ENCODE results near the gene C11orf24. TPM values are rescaled to one million over a fixed set of nuclear protein-coding genes. Genes with fewer than 3 reads are reported as not detected.
"Not testable (repeated sequence)": the region's sequence is repeated elsewhere in the genome, so short reads cannot be mapped to it uniquely, and the experiment has no call there.

The C11orf24 gene
- total RNA-seq, 4 donors from 2014 or later = 33.3 to 59.4 (median 41.2) TPM

DNA sequence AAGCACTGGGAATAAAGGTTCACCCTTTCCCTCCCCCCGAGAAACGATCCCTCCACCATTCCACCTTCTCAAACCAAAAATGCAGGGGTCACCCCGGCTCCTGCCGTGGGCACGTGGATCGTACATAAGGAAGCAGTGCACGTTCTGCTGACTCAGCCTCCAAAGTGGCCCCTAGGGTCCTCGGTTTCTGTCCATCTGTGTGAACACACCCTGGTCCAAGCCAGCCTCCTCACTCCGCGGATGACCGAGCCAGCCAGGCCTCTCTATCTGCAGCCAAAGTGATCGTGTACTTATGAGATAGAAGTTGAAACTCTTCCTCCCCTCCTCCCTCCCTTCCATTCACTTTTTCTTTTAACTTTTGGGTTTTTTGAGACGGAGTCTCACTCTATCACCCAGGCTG, 16.2 kb downstream of the C11orf24 start:
- WGBS, 2 donors = 51 to 52% methylated on average over 13 of the region's 13 CpGs
- no peak overlapping the region for H3K27ac ChIP-seq

DNA sequence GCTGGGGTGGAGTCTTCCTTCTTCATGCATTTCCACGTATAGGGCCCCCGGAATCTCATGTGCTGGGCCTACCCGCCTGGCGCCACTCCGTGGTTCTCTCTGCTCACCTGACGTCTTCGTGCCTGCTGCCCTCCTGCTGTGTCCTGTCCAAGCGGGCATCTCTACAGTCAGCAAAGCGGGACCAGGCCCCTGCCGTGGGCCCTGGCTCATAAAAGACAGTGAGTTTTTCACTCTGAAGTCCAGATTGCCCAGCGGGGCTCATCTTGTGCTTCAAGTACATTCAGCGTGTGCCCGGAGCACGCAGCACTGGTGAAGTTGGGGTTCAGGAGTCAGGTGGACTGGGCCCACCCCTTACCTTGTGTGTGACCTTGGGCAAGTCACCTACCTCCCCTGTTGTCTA, 17.4 kb downstream of the C11orf24 start:
- Histone ChIP-seq H3K27ac (no peak overlapping the region), H3K27me3 (no peaks in the 10 kb centered on the region), H3K9me3 (no peaks in the 10 kb centered on the region), H3K36me3 (no peaks in the 10 kb centered on the region), H3K4me1 (peaks cover 0 to 33% (median 4%) of the 10 kb centered on the region in 4 donors), H3K4me3 (no peak overlapping the region)
- no peak for DNase-seq (ENCODE audit: low spot score in 2 of 2)
- 88 to 96% methylated on average over 14 of the region's 14 CpGs for WGBS, 2 donors
- TF ChIP-seq, protein P1, sequence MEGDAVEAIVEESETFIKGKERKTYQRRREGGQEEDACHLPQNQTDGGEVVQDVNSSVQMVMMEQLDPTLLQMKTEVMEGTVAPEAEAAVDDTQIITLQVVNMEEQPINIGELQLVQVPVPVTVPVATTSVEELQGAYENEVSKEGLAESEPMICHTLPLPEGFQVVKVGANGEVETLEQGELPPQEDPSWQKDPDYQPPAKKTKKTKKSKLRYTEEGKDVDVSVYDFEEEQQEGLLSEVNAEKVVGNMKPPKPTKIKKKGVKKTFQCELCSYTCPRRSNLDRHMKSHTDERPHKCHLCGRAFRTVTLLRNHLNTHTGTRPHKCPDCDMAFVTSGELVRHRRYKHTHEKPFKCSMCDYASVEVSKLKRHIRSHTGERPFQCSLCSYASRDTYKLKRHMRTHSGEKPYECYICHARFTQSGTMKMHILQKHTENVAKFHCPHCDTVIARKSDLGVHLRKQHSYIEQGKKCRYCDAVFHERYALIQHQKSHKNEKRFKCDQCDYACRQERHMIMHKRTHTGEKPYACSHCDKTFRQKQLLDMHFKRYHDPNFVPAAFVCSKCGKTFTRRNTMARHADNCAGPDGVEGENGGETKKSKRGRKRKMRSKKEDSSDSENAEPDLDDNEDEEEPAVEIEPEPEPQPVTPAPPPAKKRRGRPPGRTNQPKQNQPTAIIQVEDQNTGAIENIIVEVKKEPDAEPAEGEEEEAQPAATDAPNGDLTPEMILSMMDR (IDR thresholded peaks at IDR 0.05) = no peak
- TF ChIP-seq EP300 (IDR thresholded peaks at IDR 0.05) = no peak
- TF ChIP-seq POLR2A (IDR thresholded peaks at IDR 0.05) = no peak

More for the DNA sequence above, 16.2 kb downstream of the C11orf24 start:
- DNase-seq (ENCODE audit: low spot score in 2 of 2) = no peak
- Histone ChIP-seq H3K4me3 (no peak overlapping the region), H3K36me3 (peaks cover 0 to 6% (median 0%) of the 10 kb centered on the region in 3 donors), H3K9me3 (no peaks in the 10 kb centered on the region), H3K4me1 (peaks cover 0 to 33% (median 4%) of the 10 kb centered on the region in 4 donors), H3K27me3 (no peaks in the 10 kb centered on the region)
- TF ChIP-seq, protein P1 (IDR thresholded peaks at IDR 0.05) = no peak
- TF ChIP-seq EP300 (IDR thresholded peaks at IDR 0.05) = no peak
- no peak for TF ChIP-seq POLR2A (IDR thresholded peaks at IDR 0.05)

DNA sequence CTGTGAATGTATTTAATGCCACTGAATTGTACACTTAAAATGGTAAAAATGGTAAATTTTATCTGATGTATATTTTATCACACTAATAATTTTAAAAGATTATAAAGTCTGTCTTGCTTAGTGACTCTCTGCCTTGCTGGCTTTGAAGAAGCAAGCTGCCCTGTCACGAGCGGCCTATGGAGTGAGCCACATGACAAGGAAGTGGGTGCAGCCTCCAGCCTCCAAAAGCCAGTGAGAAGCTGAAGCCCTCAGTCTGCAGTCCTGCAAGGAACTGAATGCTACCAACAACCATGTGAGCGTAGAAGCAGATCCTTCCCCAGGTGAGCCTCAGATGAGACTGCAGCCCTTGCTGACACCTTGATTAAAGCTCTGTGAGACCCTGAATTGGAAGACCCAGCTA, 20.0 kb downstream of the C11orf24 start:
- H3K4me1 ChIP-seq = peaks cover 0 to 15% (median 0%) of the 10 kb centered on the region in 4 donors
- no peak overlapping the region for H3K27ac ChIP-seq
- TF ChIP-seq, protein P1 (IDR thresholded peaks at IDR 0.05) = no peak
- no peak for TF ChIP-seq EP300 (IDR thresholded peaks at IDR 0.05)
- no peak for TF ChIP-seq POLR2A (IDR thresholded peaks at IDR 0.05)
- DNase-seq (ENCODE audit: low spot score in 2 of 2) = no peak
- H3K4me3 ChIP-seq = no peak overlapping the region
- 88 to 89% methylated on average over 3 of the region's 3 CpGs for WGBS, 2 donors
- no peaks in the 10 kb centered on the region for H3K9me3 ChIP-seq
- H3K36me3 ChIP-seq = no peaks in the 10 kb centered on the region
- H3K27me3 ChIP-seq = no peaks in the 10 kb centered on the region

DNA sequence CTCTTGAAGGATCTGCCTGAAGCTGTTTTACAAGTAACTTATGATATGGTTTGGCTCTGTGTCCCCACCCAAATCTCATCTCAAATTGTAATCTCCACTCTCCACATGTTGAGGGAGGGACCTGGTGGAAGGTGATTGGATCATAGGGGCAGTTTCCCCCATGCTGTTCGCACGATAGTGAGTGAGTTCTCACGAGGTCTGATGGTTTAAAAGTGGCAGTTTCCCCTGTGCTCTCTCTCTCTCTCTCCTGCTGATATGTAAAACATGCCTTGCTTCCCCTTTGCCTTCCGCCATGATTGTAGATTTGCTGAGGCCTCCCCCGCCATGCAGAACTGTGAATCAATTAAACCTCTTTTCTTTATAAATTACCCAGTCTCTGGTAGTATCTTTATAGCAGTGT, 26.9 kb downstream of the C11orf24 start:
- 76 to 80% methylated on average over 5 of the region's 5 CpGs for WGBS, 2 donors

DNA sequence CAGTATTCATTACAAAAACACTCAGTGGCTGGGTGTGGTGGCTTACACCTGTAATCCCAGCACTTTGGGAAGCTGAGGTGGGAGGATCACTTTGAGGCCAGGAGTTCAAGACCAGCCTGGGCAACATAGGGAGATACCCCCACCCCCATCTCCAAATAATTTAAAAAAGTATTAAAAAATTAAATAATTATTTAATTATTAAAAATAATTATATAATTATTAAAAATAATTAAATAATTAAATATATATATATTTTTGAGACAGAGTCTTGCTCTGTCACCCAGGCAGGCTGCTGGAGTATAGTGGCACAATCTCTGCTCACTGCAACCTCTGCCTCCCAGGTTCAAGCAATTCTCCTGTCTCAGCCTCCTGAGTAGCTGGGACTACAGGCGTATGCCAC, 27.9 kb downstream of the C11orf24 start:
- WGBS, 2 donors = 89 to 96% methylated on average over 1 of the region's 1 CpG

More for the DNA sequence above, 26.9 kb downstream of the C11orf24 start:
- not testable (repeated sequence) for DNase-seq (ENCODE audit: low spot score in 2 of 2); H3K4me1 ChIP-seq; H3K4me3 ChIP-seq; H3K27me3 ChIP-seq; H3K36me3 ChIP-seq; H3K27ac ChIP-seq
- H3K9me3 ChIP-seq = peaks cover 0 to 11% (median 0%) of the 10 kb centered on the region in 4 donors

DNA sequence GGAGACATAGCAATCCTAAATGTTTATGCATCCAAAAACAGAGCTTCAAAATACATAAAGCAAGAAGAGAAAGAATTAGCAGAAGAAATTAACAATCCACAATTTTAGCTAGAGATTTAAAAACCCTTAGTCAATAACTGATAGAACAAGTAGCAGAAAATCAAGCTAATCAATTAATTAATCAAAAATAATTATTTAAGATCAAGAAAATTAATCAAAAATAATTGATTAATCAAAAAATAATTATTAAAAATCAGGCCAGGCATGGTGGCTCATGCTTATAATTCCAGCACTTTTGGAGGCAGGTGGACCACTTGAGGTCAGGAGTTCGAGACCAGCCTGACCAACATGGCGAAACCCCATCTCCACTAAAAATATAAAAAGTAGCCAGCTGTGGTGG, 29.2 kb downstream of the C11orf24 start:
- Histone ChIP-seq H3K36me3 (no peaks in the 10 kb centered on the region), H3K9me3 (peaks cover 0 to 11% (median 0%) of the 10 kb centered on the region in 4 donors), H3K27me3 (no peaks in the 10 kb centered on the region), H3K4me1 (no peaks in the 10 kb centered on the region), H3K27ac (no peak overlapping the region), H3K4me3 (no peak overlapping the region)
- no peak for DNase-seq (ENCODE audit: low spot score in 2 of 2)
- WGBS, 2 donors = 98% methylated on average over 2 of the region's 2 CpGs
- no peak for TF ChIP-seq EP300 (IDR thresholded peaks at IDR 0.05)
- TF ChIP-seq, protein P1 (IDR thresholded peaks at IDR 0.05) = no peak
- TF ChIP-seq POLR2A (IDR thresholded peaks at IDR 0.05) = no peak

More for the DNA sequence above, 27.9 kb downstream of the C11orf24 start:
- H3K4me1 ChIP-seq; H3K27me3 ChIP-seq; H3K27ac ChIP-seq; H3K4me3 ChIP-seq; DNase-seq (ENCODE audit: low spot score in 2 of 2); H3K36me3 ChIP-seq: not testable (repeated sequence)
- H3K9me3 ChIP-seq = peaks cover 0 to 11% (median 0%) of the 10 kb centered on the region in 4 donors
